HepG2 (cell line): ENCODE measurements around the gene ZNF593OS. TPM values are rescaled to one million over a fixed set of nuclear protein-coding genes. Genes with fewer than 3 reads are reported as not detected.

ENCODE experiments used
- ATF3 ChIP-seq: sonication (generic); formaldehyde crosslinking; IDR thresholded peaks from 2 replicates; pipeline ENCODE4 v1.4.0; 2020; ENCODE audit warnings: missing genetic modification reagents
- CSRNP2 ChIP-seq: sonication (generic); formaldehyde crosslinking; conservative IDR thresholded peaks from 2 replicates; pipeline ENCODE4 v1.8.0; 2022; ENCODE audit warnings: low read depth, missing genetic modification reagents
- DNMT1 ChIP-seq: sonication (generic); formaldehyde crosslinking; IDR thresholded peaks from 2 replicates; pipeline ENCODE4 v1.5.1; 2020; ENCODE audit warnings: mild to moderate bottlenecking, missing genetic modification reagents
- ERF ChIP-seq: IDR thresholded peaks from 2 replicates; pipeline ENCODE4 v1.6.1; 2018; ENCODE audit warnings: missing biosample characterization, missing genetic modification reagents
- HNRNPH1 ChIP-seq: fragments of 200-400 bp; formaldehyde crosslinking; optimal IDR thresholded peaks from 2 replicates; pipeline ENCODE3; 2017; ENCODE audit warnings: mild to moderate bottlenecking, low read depth, low read length
- JUN ChIP-seq: sonication (generic); formaldehyde crosslinking; IDR thresholded peaks from 2 replicates; pipeline ENCODE4 v1.4.0; 2020; ENCODE audit warnings: mild to moderate bottlenecking, missing genetic modification reagents
- JUND ChIP-seq: sonication (generic); formaldehyde crosslinking; IDR thresholded peaks from 2 replicates; pipeline ENCODE4 v1.8.0; 2022; ENCODE audit warnings: mild to moderate bottlenecking, missing genetic modification reagents
- MLLT10 ChIP-seq: sonication (generic); formaldehyde crosslinking; IDR thresholded peaks from 2 replicates; pipeline ENCODE4 v1.4.0; 2020; ENCODE audit warnings: missing genetic modification reagents
- PHF5A ChIP-seq: IDR thresholded peaks from one replicate; pipeline ENCODE4 v1.6.1; 2018; ENCODE audit warnings: low read depth, missing genetic modification reagents; ENCODE audit not compliant: unreplicated experiment
- PRDM10 ChIP-seq: sonication (generic); formaldehyde crosslinking; IDR thresholded peaks from 2 replicates; pipeline ENCODE4 v1.4.0; 2020; ENCODE audit warnings: low read depth, missing genetic modification reagents
- TIGD3 ChIP-seq: sonication (generic); formaldehyde crosslinking; IDR thresholded peaks from 2 replicates; pipeline ENCODE4 v1.5.1; 2020; ENCODE audit warnings: mild to moderate bottlenecking, missing genetic modification reagents, borderline replicate concordance
- ZNF225 ChIP-seq: sonication (generic); formaldehyde crosslinking; IDR thresholded peaks from 2 replicates; pipeline ENCODE4 v1.4.0; 2020; ENCODE audit warnings: mild to moderate bottlenecking, missing genetic modification reagents
- ZNF441 ChIP-seq: sonication (generic); formaldehyde crosslinking; IDR thresholded peaks from 2 replicates; pipeline ENCODE4 v1.7.0; 2021; ENCODE audit warnings: missing genetic modification reagents, borderline replicate concordance
- ZNF605 ChIP-seq: sonication (generic); formaldehyde crosslinking; IDR thresholded peaks from 2 replicates; pipeline ENCODE4 v1.8.0; 2022; ENCODE audit warnings: mild to moderate bottlenecking, missing genetic modification reagents
- ZNF770 ChIP-seq: sonication (generic); formaldehyde crosslinking; IDR thresholded peaks from 2 replicates; pipeline ENCODE4 v1.5.0; 2020; ENCODE audit warnings: mild to moderate bottlenecking, missing genetic modification reagents
- ZSCAN25 ChIP-seq: sonication (generic); formaldehyde crosslinking; IDR thresholded peaks from 2 replicates; pipeline ENCODE4 v1.8.0; 2022; ENCODE audit warnings: mild to moderate bottlenecking, missing genetic modification reagents
- polyA plus RNA-seq, 8 experiments: library from polyadenylated mRNA; depleted of rRNA in 3 of 8; stranded (reverse) in 7 of 8; unstranded in 1 of 8; fragments of >200 nt; fragmentation: Illumina TruSeq in 4 of 8; extraction: Trizol in 4 of 8; gene quantifications; 2 replicates each; pipeline versions ENCODE4 v1.2.1 to v1.2.3, GENCODE V29; 2011 to 2016; ENCODE audit warnings: low read depth in 4 of 8, missing spikeins in 1 of 8, mixed read lengths in 1 of 8; ENCODE audit not compliant: insufficient read depth in 1 of 8
- total RNA-seq, 5 experiments: library from RNA; depleted of rRNA; stranded (reverse); fragments of >200 nt; fragmentation: Illumina TruSeq; extraction: Trizol; gene quantifications; 2 replicates each; pipeline ENCODE4 v1.2.3, GENCODE V29; 2016; ENCODE audit warnings: low read depth in 1 of 5
- TF ChIP-seq, protein P1 (sequence below): sonication (generic); formaldehyde crosslinking; IDR thresholded peaks from 2 replicates; pipeline ENCODE4 v1.8.0; 2022; ENCODE audit warnings: low read depth, missing genetic modification reagents

ZNF593OS gene
- total and polyA plus RNA-seq, 2 of the 13 experiments (the other 11 are each of a cell fraction or from before 2014, with no cell fraction given): not detected

GRCh38 chr1:26177182-26177684 lies 5.6 kb upstream of the ZNF593OS start, which contains the start of gene CNKSR1 (continued):
- no peak for TF ChIP-seq TIGD3 (CRISPR knock-in tag)
- TF ChIP-seq JUND (CRISPR knock-in tag): no peak
- no peak for TF ChIP-seq ZNF770 (CRISPR knock-in tag)
- peak; percentile 58; the same call in 1 of the 2 replicates for TF ChIP-seq PRDM10
- no peak for TF ChIP-seq ERF (CRISPR knock-in tag)
- TF ChIP-seq HNRNPH1: no peak
- no peak for TF ChIP-seq JUN (CRISPR knock-in tag)
- TF ChIP-seq PHF5A: no peak
- no peak for TF ChIP-seq MLLT10 (CRISPR knock-in tag)
- TF ChIP-seq ZNF605 (CRISPR knock-in tag): no peak
- no peak for TF ChIP-seq CSRNP2 (CRISPR knock-in tag)
- TF ChIP-seq ZNF441 (CRISPR knock-in tag): peak; percentile 49; the same call in 1 of the 2 replicates
- TF ChIP-seq ATF3: no peak
- no peak for TF ChIP-seq ZSCAN25
- no peak for TF ChIP-seq ZNF225 (CRISPR knock-in tag)
- TF ChIP-seq, protein P1, sequence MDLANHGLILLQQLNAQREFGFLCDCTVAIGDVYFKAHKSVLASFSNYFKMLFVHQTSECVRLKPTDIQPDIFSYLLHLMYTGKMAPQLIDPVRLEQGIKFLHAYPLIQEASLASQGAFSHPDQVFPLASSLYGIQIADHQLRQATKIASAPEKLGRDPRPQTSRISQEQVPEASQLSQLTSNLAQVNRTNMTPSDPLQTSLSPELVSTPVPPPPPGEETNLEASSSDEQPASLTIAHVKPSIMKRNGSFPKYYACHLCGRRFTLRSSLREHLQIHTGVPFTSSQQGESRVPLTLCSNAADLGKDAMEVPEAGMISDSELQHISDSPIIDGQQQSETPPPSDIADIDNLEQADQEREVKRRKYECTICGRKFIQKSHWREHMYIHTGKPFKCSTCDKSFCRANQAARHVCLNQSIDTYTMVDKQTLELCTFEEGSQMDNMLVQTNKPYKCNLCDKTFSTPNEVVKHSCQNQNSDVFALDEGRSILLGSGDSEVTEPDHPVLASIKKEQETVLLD (CRISPR knock-in tag): no peak
- no peak for TF ChIP-seq DNMT1 (CRISPR knock-in tag)
